ENCODE data around the gene TTC34.
"Not testable (repeated sequence)": the region's sequence is repeated elsewhere in the genome, so short reads cannot be mapped to it uniquely, and the experiment has no call there.

- TF ChIP-seq CTCF (conservative IDR thresholded peaks at IDR 0.05 in 1 of 2, IDR thresholded peaks at IDR 0.05 in 1 of 2; ENCODE audit: low read depth in 1 of 2, low read length in 2 of 2); EZH2 (IDR thresholded peaks at IDR 0.05; ENCODE audit: low read length, missing control alignments): not testable (repeated sequence)
These were observed 141.7 kb downstream of the TTC34 start for GRCh38 chr1:2659806-2660205.

Measured in fibroblast of lung (primary cell).